IPS-15b (cell line): Measurements from ENCODE around the gene OR10A5.
"Not testable (repeated sequence)": the region's sequence is repeated elsewhere in the genome, so short reads cannot be mapped to it uniquely, and the experiment has no call there.

Experiments used
- H3K27me3 ChIP-seq: one replicate; pipeline ENCODE4 v1.6.1; 2013; ENCODE audit warnings: low read length; ENCODE audit not compliant: control insufficient read depth, insufficient read depth
- H3K36me3 ChIP-seq: one replicate; pipeline ENCODE4 v1.6.1; 2013; ENCODE audit warnings: low read length; ENCODE audit not compliant: control insufficient read depth, insufficient read depth
- H3K4me1 ChIP-seq: one replicate; pipeline ENCODE4 v1.6.1; 2013; ENCODE audit warnings: mild to moderate bottlenecking, low read length; ENCODE audit not compliant: control insufficient read depth, insufficient read depth
- H3K4me3 ChIP-seq: one replicate; pipeline ENCODE4 v1.5.1; 2013; ENCODE audit warnings: low read depth, low read length
- H3K9ac ChIP-seq: one replicate; pipeline ENCODE4 v1.6.1; 2013; ENCODE audit warnings: low read depth, mild to moderate bottlenecking, low read length
- H3K9me3 ChIP-seq: one replicate; pipeline ENCODE4 v1.6.1; 2013; ENCODE audit warnings: mild to moderate bottlenecking, low read length; ENCODE audit not compliant: control insufficient read depth, insufficient read depth

The OR10A5 gene, protein sequence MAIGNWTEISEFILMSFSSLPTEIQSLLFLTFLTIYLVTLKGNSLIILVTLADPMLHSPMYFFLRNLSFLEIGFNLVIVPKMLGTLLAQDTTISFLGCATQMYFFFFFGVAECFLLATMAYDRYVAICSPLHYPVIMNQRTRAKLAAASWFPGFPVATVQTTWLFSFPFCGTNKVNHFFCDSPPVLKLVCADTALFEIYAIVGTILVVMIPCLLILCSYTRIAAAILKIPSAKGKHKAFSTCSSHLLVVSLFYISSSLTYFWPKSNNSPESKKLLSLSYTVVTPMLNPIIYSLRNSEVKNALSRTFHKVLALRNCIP

GRCh38 chr11:6845383-6845782 lies at the start of gene OR10A5:
OR10A5 (plus strand) TSS chr11:6845683; CDS start chr11:6845683, 0 bp downstream.
- H3K36me3 ChIP-seq, result no peaks in the 10 kb centered on the region
- no peak within 1 kb of the TSS for H3K4me3 ChIP-seq
- H3K27me3 ChIP-seq, result no peaks in the 10 kb centered on the region
- H3K9me3 ChIP-seq, result no peaks in the 10 kb centered on the region
- no peak within 1 kb of the TSS for H3K9ac ChIP-seq
- peaks cover 8% of the 10 kb centered on the region for H3K4me1 ChIP-seq

GRCh38 chr11:6799402-6799801 lies 46.1 kb upstream of the OR10A5 start, which contains the start of gene OR6A2:
OR6A2 (minus strand) TSS chr11:6799689; CDS start chr11:6795708, 3,981 bp downstream.
- Histone ChIP-seq H3K27me3 (no peaks in the 10 kb centered on the region), H3K4me3 (no peak within 1 kb of the TSS), H3K9me3 (peaks cover 9% of the 10 kb centered on the region), H3K9ac (no peak within 1 kb of the TSS), H3K36me3 (no peaks in the 10 kb centered on the region), H3K4me1 (no peaks in the 10 kb centered on the region)

- H3K9ac ChIP-seq, H3K4me3 ChIP-seq, H3K27me3 ChIP-seq, H3K36me3 ChIP-seq, H3K4me1 ChIP-seq, H3K9me3 ChIP-seq: not testable (repeated sequence)
These were observed 44.4 kb upstream of the OR10A5 start for GRCh38 chr11:6801075-6801474.

DNA sequence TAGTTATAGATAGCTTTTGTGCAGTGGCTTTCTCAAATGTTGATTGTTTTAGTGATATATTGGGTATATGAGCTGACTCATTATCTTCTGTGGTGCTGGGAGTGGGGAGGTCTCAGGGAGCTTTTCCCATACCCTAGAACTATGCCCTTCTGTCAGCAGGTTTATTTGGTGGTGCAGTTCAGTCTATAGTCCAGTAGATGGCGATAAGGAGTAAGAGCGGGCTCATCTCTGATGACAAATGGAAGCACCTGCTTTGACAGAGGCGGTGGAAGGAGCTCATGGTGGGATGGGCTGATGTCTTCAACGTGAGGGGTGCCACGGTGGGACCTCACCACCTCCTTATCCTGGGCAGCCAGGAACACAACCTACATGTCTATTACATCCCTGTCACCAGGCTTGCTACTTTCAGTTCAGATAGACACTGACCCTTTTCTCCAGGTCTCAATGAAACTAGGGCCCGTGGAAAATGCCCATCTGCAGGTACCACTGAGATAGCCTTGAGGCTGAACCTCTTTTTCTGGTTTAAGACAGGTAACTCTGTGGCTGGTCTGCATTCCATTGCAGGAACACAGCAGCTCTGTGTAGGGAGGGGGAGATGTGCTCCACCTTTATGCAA lies 33.0 kb upstream of the OR10A5 start:
- Histone ChIP-seq H3K4me3 (no peak overlapping the region), H3K27me3 (peaks cover 2% of the 10 kb centered on the region), H3K9me3 (no peaks in the 10 kb centered on the region), H3K9ac (no peak overlapping the region), H3K4me1 (no peaks in the 10 kb centered on the region), H3K36me3 (no peaks in the 10 kb centered on the region)

GRCh38 chr11:6813656-6814055 lies 31.8 kb upstream of the OR10A5 start:
- Histone ChIP-seq H3K4me3 (no peak overlapping the region), H3K9me3 (no peaks in the 10 kb centered on the region), H3K36me3 (no peaks in the 10 kb centered on the region), H3K27me3 (peaks cover 2% of the 10 kb centered on the region), H3K9ac (no peak overlapping the region), H3K4me1 (no peaks in the 10 kb centered on the region)

DNA sequence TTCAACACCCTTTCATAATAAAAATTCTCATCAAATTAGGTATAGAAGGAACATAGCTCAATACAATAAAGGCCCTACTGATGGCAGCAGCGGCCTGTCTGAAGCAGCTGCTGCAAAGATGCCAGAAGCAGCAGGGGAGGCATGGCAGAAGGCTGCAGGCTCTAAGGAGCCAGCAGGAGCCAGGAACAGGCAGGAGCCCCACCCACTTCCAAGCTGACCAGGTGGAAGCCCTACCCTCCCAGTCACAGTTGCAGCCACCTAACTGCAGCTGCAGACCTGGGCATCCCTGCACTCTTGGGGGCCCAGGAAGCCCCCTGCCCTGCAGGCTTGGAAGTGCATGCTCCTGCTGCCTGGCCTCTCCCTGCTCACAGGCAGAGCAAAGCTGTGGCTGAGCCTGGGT lies 27.8 kb upstream of the OR10A5 start:
- peaks cover under 1% of the 10 kb centered on the region for H3K27me3 ChIP-seq
- H3K4me1 ChIP-seq, result no peaks in the 10 kb centered on the region
- H3K9ac ChIP-seq, result no peak overlapping the region
- H3K9me3 ChIP-seq, result no peaks in the 10 kb centered on the region
- no peaks in the 10 kb centered on the region for H3K36me3 ChIP-seq
- H3K4me3 ChIP-seq, result no peak overlapping the region

DNA sequence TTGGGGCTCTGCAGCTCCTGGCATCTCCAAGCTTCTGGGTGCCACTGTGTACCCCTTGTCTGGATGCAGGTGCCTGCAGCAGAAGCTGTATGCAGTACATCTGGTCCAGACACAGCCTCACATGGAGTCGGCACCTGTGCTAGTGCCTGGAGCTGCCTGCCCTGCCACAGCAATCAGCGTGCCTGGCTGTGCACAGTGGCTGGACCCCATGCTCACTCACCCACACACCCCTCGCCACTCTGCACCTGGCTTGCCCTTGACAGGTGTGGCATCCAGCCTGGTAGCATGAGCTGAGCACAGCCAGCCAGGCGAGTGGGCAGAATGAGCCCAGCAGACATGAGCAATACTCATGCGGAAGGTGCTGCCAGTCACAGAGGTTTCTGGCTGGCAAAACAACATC lies 26.5 kb upstream of the OR10A5 start:
- H3K36me3 ChIP-seq, result no peaks in the 10 kb centered on the region
- H3K4me1 ChIP-seq, result no peaks in the 10 kb centered on the region
- H3K9ac ChIP-seq, result no peak overlapping the region
- no peak overlapping the region for H3K4me3 ChIP-seq
- no peaks in the 10 kb centered on the region for H3K9me3 ChIP-seq
- no peaks in the 10 kb centered on the region for H3K27me3 ChIP-seq

GRCh38 chr11:6824136-6824823 lies 21.2 kb upstream of the OR10A5 start:
- Histone ChIP-seq H3K4me3 (no peak overlapping the region), H3K9me3 (no peaks in the 10 kb centered on the region), H3K36me3 (no peaks in the 10 kb centered on the region), H3K9ac (no peak overlapping the region), H3K27me3 (no peaks in the 10 kb centered on the region), H3K4me1 (no peaks in the 10 kb centered on the region)

- H3K4me1 ChIP-seq, result no peaks in the 10 kb centered on the region
- H3K9me3 ChIP-seq, result no peaks in the 10 kb centered on the region
- H3K27me3 ChIP-seq, result no peaks in the 10 kb centered on the region
- H3K9ac ChIP-seq, result no peak overlapping the region
- no peak overlapping the region for H3K4me3 ChIP-seq
- H3K36me3 ChIP-seq, result no peaks in the 10 kb centered on the region
These were observed 20.2 kb upstream of the OR10A5 start for GRCh38 chr11:6825231-6825744.

- Histone ChIP-seq H3K4me3 (no peak overlapping the region), H3K9ac (no peak overlapping the region), H3K36me3 (no peaks in the 10 kb centered on the region), H3K4me1 (no peaks in the 10 kb centered on the region), H3K9me3 (no peaks in the 10 kb centered on the region), H3K27me3 (no peaks in the 10 kb centered on the region)
These were observed 17.4 kb upstream of the OR10A5 start for GRCh38 chr11:6828103-6828502.

DNA sequence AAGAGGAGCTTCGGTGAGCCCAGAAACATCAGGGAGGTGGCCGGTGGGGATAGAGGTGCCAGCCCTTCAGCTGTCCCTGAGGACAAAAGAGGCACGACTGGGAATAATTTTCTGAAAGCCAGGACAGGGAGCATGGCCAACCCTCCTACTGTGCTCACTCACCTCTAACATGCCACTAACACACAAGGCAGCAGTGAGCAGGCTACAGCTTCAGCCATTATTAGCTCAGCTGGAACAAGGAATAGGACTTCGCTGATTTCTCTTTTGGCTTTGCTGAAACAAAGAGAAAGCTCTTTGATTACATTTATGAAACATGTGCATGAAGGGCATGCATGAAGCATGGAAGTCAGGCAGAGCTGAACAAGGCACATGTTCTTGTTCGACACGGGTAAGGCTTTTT lies 12.1 kb upstream of the OR10A5 start:
- Histone ChIP-seq H3K9ac (no peak overlapping the region), H3K36me3 (no peaks in the 10 kb centered on the region), H3K9me3 (no peaks in the 10 kb centered on the region), H3K4me1 (no peaks in the 10 kb centered on the region), H3K27me3 (no peaks in the 10 kb centered on the region), H3K4me3 (no peak overlapping the region)
